DND-41 (cell line): ENCODE results near the gene CENPN.

ENCODE experiments used
- ATAC-seq: fragments of 200-7000 bp; cut with Tn5 transposase; 3 replicates; pipeline ENCODE4 v1.9.1; 2021; ENCODE audit warnings: low read depth; ENCODE audit not compliant: insufficient read depth
- DNase-seq: peaks from one replicate; pipeline ENCODE4 v3.0.0-alpha.2; 2020
- H2AFZ ChIP-seq: 2 replicates; pipeline ENCODE4 v1.6.0; 2012; ENCODE audit warnings: low read depth, low read length
- H3K27ac ChIP-seq: 2 replicates; pipeline ENCODE4 v1.5.1; 2012; ENCODE audit warnings: low read length, inconsistent platforms
- H3K27me3 ChIP-seq: fragments of 200-600 bp; sonication (generic); 2 replicates; pipeline ENCODE4 v1.6.0; 2012; ENCODE audit warnings: low read length, mild to moderate bottlenecking, inconsistent platforms; ENCODE audit not compliant: insufficient read depth, poor library complexity
- H3K36me3 ChIP-seq: 2 replicates; pipeline ENCODE4 v1.5.1; 2012; ENCODE audit warnings: low read length, inconsistent platforms; ENCODE audit not compliant: insufficient read depth
- H3K4me1 ChIP-seq: 2 replicates; pipeline ENCODE4 v1.5.1; 2012; ENCODE audit warnings: mild to moderate bottlenecking, low read length; ENCODE audit not compliant: insufficient read depth
- H3K4me2 ChIP-seq: 2 replicates; pipeline ENCODE4 v1.6.0; 2012; ENCODE audit warnings: mild to moderate bottlenecking, moderate library complexity, low read length, inconsistent platforms; ENCODE audit not compliant: insufficient read depth
- H3K4me3 ChIP-seq, 2 experiments: fragments of 200-600 bp in 1 of 2; shearing (Covaris generic) in 1 of 2; 2 replicates each; pipeline ENCODE4 v1.5.1; 2012 to 2016; ENCODE audit warnings: inconsistent platforms in 2 of 2, low read length in 2 of 2, mild to moderate bottlenecking in 2 of 2, low read depth in 1 of 2, moderate library complexity in 1 of 2
- H3K79me2 ChIP-seq: 2 replicates; pipeline ENCODE4 v1.6.0; 2012; ENCODE audit warnings: low read length, inconsistent platforms; ENCODE audit not compliant: insufficient read depth
- H3K9ac ChIP-seq: 2 replicates; pipeline ENCODE4 v1.6.0; 2012; ENCODE audit warnings: low read depth, mild to moderate bottlenecking, inconsistent platforms, low read length, moderate library complexity
- H3K9me3 ChIP-seq: 2 replicates; pipeline ENCODE4 v1.5.1; 2012; ENCODE audit warnings: low read length, moderate library complexity, mild to moderate bottlenecking, inconsistent platforms; ENCODE audit not compliant: insufficient read depth, severe bottlenecking
- H4K20me1 ChIP-seq: 2 replicates; pipeline ENCODE4 v1.6.0; 2012; ENCODE audit warnings: low read length; ENCODE audit not compliant: insufficient read depth
- EZH2 ChIP-seq: IDR thresholded peaks from 3 replicates; pipeline ENCODE4 v1.6.1; 2012; ENCODE audit warnings: borderline replicate concordance, low read depth, mild to moderate bottlenecking, moderate library complexity, low read length, inconsistent platforms; ENCODE audit not compliant: severe bottlenecking
- TF ChIP-seq, protein P1 (sequence below): IDR thresholded peaks from 2 replicates; pipeline ENCODE4 v1.5.1; 2012; ENCODE audit warnings: borderline replicate concordance, low read length, moderate library complexity, mild to moderate bottlenecking; ENCODE audit not compliant: poor library complexity, severe bottlenecking; ENCODE audit errors: extremely low read depth

CENPN gene

DNA sequence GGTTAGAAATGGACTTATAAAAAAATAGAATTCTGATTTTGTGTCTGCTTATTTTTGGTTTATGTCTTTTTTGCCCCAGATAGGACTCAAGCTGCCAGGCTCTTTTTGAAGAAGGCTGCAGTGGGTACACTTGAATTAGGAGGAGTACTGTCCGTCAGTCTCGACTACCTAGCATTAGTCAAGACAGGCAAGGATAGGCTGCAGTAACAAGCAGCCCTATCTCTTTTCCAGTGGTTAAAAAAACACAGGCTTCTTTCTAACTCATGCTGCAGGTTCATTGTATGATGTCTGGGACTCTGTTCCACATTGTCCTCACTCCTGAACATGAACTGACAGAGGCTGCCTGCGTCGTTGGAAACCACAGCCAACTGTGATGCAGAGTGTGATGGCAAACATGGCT lies 62.0 kb downstream of the CENPN start:
- Histone ChIP-seq H3K9me3 (no peaks in the 10 kb centered on the region), H3K4me1 (no peaks in the 10 kb centered on the region), H3K79me2 (no peaks in the 10 kb centered on the region), H3K36me3 (no peaks in the 10 kb centered on the region), H3K9ac (no peak overlapping the region), H2AFZ (no peak overlapping the region), H3K4me2 (no peak overlapping the region), H3K27me3 (no peaks in the 10 kb centered on the region), H3K4me3 (no peak overlapping the region), H3K27ac (no peak overlapping the region), H4K20me1 (no peaks in the 10 kb centered on the region)
- no peak for DNase-seq
- ATAC-seq = no peak
- TF ChIP-seq, protein P1, sequence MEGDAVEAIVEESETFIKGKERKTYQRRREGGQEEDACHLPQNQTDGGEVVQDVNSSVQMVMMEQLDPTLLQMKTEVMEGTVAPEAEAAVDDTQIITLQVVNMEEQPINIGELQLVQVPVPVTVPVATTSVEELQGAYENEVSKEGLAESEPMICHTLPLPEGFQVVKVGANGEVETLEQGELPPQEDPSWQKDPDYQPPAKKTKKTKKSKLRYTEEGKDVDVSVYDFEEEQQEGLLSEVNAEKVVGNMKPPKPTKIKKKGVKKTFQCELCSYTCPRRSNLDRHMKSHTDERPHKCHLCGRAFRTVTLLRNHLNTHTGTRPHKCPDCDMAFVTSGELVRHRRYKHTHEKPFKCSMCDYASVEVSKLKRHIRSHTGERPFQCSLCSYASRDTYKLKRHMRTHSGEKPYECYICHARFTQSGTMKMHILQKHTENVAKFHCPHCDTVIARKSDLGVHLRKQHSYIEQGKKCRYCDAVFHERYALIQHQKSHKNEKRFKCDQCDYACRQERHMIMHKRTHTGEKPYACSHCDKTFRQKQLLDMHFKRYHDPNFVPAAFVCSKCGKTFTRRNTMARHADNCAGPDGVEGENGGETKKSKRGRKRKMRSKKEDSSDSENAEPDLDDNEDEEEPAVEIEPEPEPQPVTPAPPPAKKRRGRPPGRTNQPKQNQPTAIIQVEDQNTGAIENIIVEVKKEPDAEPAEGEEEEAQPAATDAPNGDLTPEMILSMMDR = no peak
- no peak for TF ChIP-seq EZH2

GRCh38 chr16:81070979-81071378 lies 64.0 kb downstream of the CENPN start:
- Histone ChIP-seq H3K9me3 (no peaks in the 10 kb centered on the region), H4K20me1 (no peaks in the 10 kb centered on the region)

GRCh38 chr16:81071805-81072204 lies 64.8 kb downstream of the CENPN start:
- H2AFZ ChIP-seq = no peak overlapping the region
- peaks cover 11% of the 10 kb centered on the region for H3K4me1 ChIP-seq
- H3K4me2 ChIP-seq = no peak overlapping the region
- ATAC-seq (no peak), DNase-seq (no peak)
- TF ChIP-seq, protein P1 = no peak
- no peak for TF ChIP-seq EZH2
- no peaks in the 10 kb centered on the region for H3K9me3 ChIP-seq
- no peaks in the 10 kb centered on the region for H3K27me3 ChIP-seq
- H3K9ac ChIP-seq = no peak overlapping the region
- no peak overlapping the region for H3K27ac ChIP-seq
- H3K4me3 ChIP-seq = no peak overlapping the region
- no peaks in the 10 kb centered on the region for H4K20me1 ChIP-seq
- no peaks in the 10 kb centered on the region for H3K79me2 ChIP-seq
- H3K36me3 ChIP-seq = no peaks in the 10 kb centered on the region

More at GRCh38 chr16:81070979-81071378, 64.0 kb downstream of the CENPN start:
- H3K4me2 ChIP-seq = no peak overlapping the region
- no peak for TF ChIP-seq EZH2
- TF ChIP-seq, protein P1 = no peak
- H2AFZ ChIP-seq = no peak overlapping the region
- no peak overlapping the region for H3K9ac ChIP-seq
- no peak overlapping the region for H3K4me3 ChIP-seq
- H3K36me3 ChIP-seq = no peaks in the 10 kb centered on the region
- no peaks in the 10 kb centered on the region for H3K27me3 ChIP-seq
- ATAC-seq (no peak), DNase-seq (no peak)
- peaks cover 5% of the 10 kb centered on the region for H3K4me1 ChIP-seq
- no peaks in the 10 kb centered on the region for H3K79me2 ChIP-seq
- H3K27ac ChIP-seq = no peak overlapping the region
